AG09319 (cell line): ENCODE results near the gene EFS.
"Not testable (repeated sequence)": the region's sequence is repeated elsewhere in the genome, so short reads cannot be mapped to it uniquely, and the experiment has no call there.

Experiments
- DNase-seq: peaks from one replicate; pipeline ENCODE4 v3.0.0-alpha.2; 2010; ENCODE audit warnings: low read depth; ENCODE audit errors: extremely low read depth
- TF ChIP-seq, protein P1 (sequence below): IDR thresholded peaks from 2 replicates; pipeline ENCODE4 v1.5.1; 2011; ENCODE audit warnings: low read depth, mild to moderate bottlenecking, inconsistent platforms, low read length, moderate library complexity

Gene EFS

DNA sequence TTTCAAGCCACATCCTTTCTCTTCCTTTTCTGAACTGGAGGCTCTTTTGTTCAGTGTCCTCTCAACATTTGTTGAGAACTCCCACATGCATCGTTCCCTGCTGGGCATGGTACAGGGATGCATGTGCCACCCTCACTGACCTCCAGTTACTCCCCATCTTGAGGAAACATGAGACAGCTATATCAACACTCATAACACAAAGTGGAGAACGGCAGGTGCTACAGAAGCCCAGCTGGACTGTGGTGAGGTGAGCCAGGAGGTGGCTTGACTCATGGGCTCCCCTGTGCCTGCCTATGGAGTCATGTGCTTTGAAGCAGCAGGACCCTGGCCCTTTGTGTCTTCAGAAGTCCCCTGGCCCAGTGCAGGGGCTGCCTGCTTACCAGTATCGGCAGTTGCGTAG, 33.4 kb upstream of the EFS start:
- DNase-seq = no peak
- TF ChIP-seq, protein P1, sequence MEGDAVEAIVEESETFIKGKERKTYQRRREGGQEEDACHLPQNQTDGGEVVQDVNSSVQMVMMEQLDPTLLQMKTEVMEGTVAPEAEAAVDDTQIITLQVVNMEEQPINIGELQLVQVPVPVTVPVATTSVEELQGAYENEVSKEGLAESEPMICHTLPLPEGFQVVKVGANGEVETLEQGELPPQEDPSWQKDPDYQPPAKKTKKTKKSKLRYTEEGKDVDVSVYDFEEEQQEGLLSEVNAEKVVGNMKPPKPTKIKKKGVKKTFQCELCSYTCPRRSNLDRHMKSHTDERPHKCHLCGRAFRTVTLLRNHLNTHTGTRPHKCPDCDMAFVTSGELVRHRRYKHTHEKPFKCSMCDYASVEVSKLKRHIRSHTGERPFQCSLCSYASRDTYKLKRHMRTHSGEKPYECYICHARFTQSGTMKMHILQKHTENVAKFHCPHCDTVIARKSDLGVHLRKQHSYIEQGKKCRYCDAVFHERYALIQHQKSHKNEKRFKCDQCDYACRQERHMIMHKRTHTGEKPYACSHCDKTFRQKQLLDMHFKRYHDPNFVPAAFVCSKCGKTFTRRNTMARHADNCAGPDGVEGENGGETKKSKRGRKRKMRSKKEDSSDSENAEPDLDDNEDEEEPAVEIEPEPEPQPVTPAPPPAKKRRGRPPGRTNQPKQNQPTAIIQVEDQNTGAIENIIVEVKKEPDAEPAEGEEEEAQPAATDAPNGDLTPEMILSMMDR = no peak

DNA sequence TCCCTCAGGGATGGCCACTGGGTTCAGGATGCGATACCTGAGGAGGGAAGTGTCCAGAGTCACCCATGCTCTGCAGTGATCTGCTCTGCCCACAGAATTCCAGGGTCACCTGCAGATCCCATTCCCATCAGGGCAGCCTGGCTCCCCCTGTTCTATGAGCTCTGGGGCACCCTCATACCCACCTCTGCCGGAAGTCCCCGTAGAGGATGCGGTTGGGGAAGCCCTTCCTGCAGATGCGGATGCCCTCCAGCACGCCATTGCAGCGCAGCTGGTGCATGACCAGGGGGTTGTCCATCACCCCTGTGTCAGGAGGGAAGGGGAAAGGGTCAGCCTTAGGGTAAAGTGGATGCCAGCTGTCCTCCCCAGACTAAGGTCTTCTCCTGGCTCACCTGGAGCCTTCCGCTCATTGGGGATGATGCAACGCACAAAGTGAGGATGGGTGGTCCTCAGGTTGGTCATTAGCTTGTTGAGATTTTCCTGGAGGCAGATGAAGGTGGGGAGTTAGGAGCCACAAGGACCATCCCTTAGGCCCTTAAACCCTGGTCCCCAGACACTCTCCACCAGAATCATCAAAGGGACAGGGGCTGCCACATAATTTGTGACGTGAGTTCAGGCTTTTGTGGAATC, 31.9 kb upstream of the EFS start:
- no peak for DNase-seq

DNA sequence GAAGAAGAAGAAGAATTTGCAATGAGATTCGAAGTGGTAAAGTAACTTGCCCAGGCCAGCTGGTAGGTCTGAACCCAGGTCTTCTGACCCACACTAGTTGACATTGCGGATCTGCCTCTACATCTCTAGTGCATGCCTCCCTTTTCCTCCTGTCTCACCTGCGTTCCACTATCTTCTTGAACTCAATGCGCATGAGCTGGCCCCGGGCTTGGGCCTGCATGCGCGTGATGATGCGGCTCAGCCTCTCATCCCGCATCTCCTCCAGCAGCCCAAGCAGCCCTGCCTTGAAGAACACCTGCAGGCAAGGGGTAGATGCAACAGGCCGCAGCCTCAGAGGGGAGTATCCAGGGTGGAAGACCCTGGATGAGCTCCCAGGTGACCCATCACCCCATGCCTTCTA, 31.2 kb upstream of the EFS start:
- TF ChIP-seq, protein P1 = no peak
- DNase-seq = no peak

More for the DNA sequence above, 31.9 kb upstream of the EFS start:
- TF ChIP-seq, protein P1 = no peak

DNA sequence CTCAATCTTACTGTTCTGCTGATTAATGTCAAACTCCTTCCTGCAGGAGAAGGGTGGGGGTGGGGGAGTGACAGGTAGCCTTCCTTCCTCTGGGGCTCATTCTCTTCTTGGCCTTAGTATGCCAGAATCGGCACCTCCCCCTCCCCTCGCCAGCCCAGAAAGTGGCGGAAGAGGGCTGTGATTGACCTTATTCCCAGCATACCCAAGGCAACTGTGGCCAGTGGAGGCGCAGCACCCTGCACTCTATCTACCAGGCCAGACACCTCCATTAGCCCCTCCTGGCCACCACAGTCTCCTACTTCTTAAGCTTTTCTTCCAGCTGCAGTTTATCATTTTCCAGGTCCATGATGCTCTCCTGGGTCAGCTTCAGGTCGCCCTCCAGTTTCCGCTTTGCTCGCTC, 27.6 kb upstream of the EFS start:
- TF ChIP-seq, protein P1 = no peak
- no peak for DNase-seq

DNA sequence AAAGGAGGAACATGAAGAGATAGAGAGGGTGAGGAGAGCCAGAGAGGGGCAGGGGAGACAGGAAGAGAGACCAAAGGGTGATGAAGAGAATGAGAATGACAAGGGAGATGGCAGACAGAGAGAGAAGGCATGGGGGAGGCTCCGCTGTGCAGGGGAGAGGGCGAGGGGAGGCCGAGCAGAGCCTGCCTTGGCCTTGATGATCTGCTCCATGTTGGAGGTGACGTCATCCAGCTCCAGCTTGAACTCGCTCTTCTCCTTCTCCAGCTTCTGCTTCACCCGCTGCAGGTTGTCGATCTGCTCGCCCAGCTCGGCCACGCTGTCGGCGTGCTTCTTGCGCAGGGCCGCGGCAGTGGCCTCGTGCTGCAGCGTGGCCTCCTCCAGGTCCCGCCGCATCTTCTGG, 24.9 kb upstream of the EFS start:
- DNase-seq = not testable (repeated sequence)

DNA sequence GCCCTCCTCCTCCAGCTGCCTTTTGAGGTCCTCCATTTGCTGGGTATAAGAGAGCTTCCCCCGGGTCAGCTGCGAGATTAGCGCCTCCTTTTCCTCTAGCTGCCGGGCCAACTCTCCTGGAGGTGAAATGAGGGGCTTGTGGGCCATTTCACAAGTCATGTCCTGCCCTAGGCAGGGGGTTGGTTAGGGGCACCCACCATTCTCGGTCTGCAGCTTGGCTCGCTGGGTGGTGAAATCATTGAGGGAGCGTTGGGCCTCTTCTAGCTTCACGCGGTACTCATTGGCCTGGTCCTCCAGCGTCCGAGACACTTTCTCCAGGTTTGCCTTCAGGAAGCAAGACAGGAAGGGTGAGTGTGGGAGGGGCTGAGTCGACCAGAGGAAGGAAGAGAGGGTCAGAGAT, 24.4 kb upstream of the EFS start:
- DNase-seq = no peak

DNA sequence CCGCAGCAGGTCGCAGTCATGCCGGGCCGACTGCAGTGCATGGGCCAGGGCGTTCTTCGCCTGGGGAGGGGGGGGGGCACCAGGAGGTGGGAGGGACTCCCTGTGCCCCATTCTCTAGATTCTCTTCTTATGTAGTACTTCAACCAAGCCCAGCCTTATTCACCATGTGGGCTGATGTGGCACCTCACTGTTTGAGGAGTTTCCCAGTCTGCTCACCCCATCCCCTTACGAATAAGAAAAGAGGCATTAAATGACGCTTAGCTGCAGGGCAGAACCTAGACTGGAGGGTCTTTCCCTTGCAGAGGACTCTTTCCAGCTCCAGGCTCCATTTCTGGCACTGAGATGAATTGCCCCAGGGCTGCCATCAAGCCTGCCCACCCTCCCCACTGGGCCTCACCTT, 24.0 kb upstream of the EFS start:
- DNase-seq = no peak
- TF ChIP-seq, protein P1 = no peak

More for the DNA sequence above, 24.4 kb upstream of the EFS start:
- TF ChIP-seq, protein P1 = no peak
